PFSK-1 (cell line): Measurements from ENCODE around the gene PTPN2.

Source experiments
- FOXP2 ChIP-seq: optimal IDR thresholded peaks from 2 replicates; pipeline ENCODE3; 2011; ENCODE audit warnings: borderline replicate concordance, control low read depth, inconsistent platforms; ENCODE audit not compliant: insufficient read depth; ENCODE audit errors: extremely low read length, extremely low read depth
- POLR2AphosphoS5 ChIP-seq: IDR thresholded peaks from 2 replicates; pipeline ENCODE4 v1.6.1; 2012; ENCODE audit warnings: low read depth, mild to moderate bottlenecking, control low read depth, low read length, moderate library complexity
- REST ChIP-seq, 2 experiments: IDR thresholded peaks; 2 replicates each; pipeline versions ENCODE4 v1.6.1 to v1.8.0; 2011 to 2012; ENCODE audit warnings: low read depth in 2 of 2, low read length in 2 of 2, control low read depth in 1 of 2, inconsistent platforms in 1 of 2, mild to moderate bottlenecking in 1 of 2, moderate library complexity in 1 of 2; ENCODE audit not compliant: insufficient read depth in 1 of 2
- SIN3A ChIP-seq: IDR thresholded peaks from 2 replicates; pipeline ENCODE4 v1.6.1; 2012; ENCODE audit warnings: mild to moderate bottlenecking, low read length, moderate library complexity, borderline replicate concordance; ENCODE audit not compliant: insufficient read depth
- TAF1 ChIP-seq: IDR thresholded peaks from 2 replicates; pipeline ENCODE4 v1.6.1; 2012; ENCODE audit warnings: low read length, control low read depth, borderline replicate concordance; ENCODE audit not compliant: insufficient read depth

Gene PTPN2

GRCh38 chr18:12852566-12853315 lies 31.3 kb downstream of the PTPN2 start:
- no peak for TF ChIP-seq REST (IDR thresholded peaks at IDR 0.05; ENCODE audit: insufficient read depth in 1 of 2, low read depth in 2 of 2, low read length in 2 of 2)
- no peak for TF ChIP-seq SIN3A
- no peak for TF ChIP-seq POLR2AphosphoS5
- no peak for TF ChIP-seq FOXP2
- no peak for TF ChIP-seq TAF1

- no peak for TF ChIP-seq TAF1
- no peak for TF ChIP-seq REST (IDR thresholded peaks at IDR 0.05; ENCODE audit: insufficient read depth in 1 of 2, low read depth in 2 of 2, low read length in 2 of 2)
- no peak for TF ChIP-seq POLR2AphosphoS5
- TF ChIP-seq FOXP2: no peak
- TF ChIP-seq SIN3A: no peak
Measured at GRCh38 chr18:12851716-12852115, 32.3 kb downstream of the PTPN2 start.

GRCh38 chr18:12849548-12849947 lies 34.5 kb downstream of the PTPN2 start:
- no peak for TF ChIP-seq SIN3A
- TF ChIP-seq FOXP2: no peak
- no peak for TF ChIP-seq TAF1
- TF ChIP-seq REST (IDR thresholded peaks at IDR 0.05; ENCODE audit: insufficient read depth in 1 of 2, low read depth in 2 of 2, low read length in 2 of 2): no peak
- no peak for TF ChIP-seq POLR2AphosphoS5

GRCh38 chr18:12848405-12848804 lies 35.6 kb downstream of the PTPN2 start:
- TF ChIP-seq POLR2AphosphoS5: no peak
- no peak for TF ChIP-seq REST (IDR thresholded peaks at IDR 0.05; ENCODE audit: insufficient read depth in 1 of 2, low read depth in 2 of 2, low read length in 2 of 2)
- no peak for TF ChIP-seq SIN3A
- no peak for TF ChIP-seq FOXP2
- no peak for TF ChIP-seq TAF1
